HG03025 (cell line): ENCODE measurements around the gene RNF186.

ENCODE experiments used
- ATAC-seq: cut with Tn5 transposase; IDR thresholded peaks from one replicate; pipeline ENCODE4 v1.9.1; 2021; ENCODE audit warnings: mild to moderate bottlenecking, moderate library complexity; ENCODE audit not compliant: unreplicated experiment, low FRiP score

Gene RNF186

DNA sequence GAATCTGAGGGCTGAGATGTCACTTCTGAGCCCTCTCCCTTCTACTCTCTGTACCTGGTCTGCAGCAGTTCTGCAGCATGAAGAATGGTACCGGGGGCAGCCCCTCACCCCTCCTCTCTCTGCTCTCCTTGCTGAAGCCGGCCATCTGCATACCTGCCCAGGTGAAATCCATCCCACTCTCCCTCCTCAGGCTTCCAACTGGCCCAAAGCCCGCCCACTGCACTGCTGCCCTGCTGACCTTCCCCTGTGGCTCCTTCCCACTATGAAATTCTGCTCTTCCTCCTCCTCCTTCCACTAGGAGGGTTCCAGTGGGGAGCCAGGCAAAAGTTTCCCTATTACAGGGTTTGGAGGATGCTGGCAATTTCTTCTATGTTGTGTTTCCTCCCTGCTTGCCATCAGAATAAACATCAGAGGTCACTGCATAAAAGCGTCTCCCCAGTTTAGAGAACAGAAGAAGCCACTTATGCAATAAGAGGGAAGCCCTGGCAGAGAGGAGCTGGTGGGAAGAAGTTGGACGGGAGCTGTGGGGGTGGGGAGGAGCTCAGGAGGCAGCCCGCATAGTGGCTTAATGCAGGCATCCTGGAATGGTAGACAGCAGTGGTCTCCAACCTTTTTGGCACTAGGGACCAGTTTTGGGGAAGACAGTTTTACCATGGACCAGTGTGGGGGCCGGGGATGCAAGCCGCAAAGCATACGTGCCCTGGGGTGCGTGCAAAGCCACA, 45.7 kb downstream of the RNF186 start:
- ATAC-seq = no peak

- ATAC-seq = no peak
These were observed 46.5 kb downstream of the RNF186 start for GRCh38 chr1:19768353-19769210.

- ATAC-seq = no peak
These were observed 49.5 kb downstream of the RNF186 start for GRCh38 chr1:19765623-19766022.

- no peak for ATAC-seq
These were observed 50.2 kb downstream of the RNF186 start for GRCh38 chr1:19764848-19765247.
